IgD-negative memory B cell (primary cell): ENCODE data around the gene P4HA3. TPM values are rescaled to one million over a fixed set of nuclear protein-coding genes. Genes with fewer than 3 reads are reported as not detected.
"Not testable (repeated sequence)": the region's sequence is repeated elsewhere in the genome, so short reads cannot be mapped to it uniquely, and the experiment has no call there.

ENCODE experiments used
- H3K27ac Mint-ChIP-seq, 3 donors: one replicate each; pipeline ENCODE4 v1.8.0; 2020 to 2022; ENCODE audit warnings: mild to moderate bottlenecking in 3 of 3, mixed read lengths in 3 of 3, moderate library complexity in 1 of 3
- H3K27me3 Mint-ChIP-seq: one replicate; pipeline ENCODE4 v1.8.0; 2021; ENCODE audit warnings: mixed read lengths
- H3K36me3 Mint-ChIP-seq: one replicate; pipeline ENCODE4 v1.8.0; 2020; ENCODE audit warnings: mild to moderate bottlenecking, mixed read lengths
- H3K4me1 Mint-ChIP-seq, 3 donors: one replicate each; pipeline ENCODE4 v1.8.0; 2020 to 2022; ENCODE audit warnings: mixed read lengths in 3 of 3, mild to moderate bottlenecking in 1 of 3
- H3K4me3 Mint-ChIP-seq, 4 donors: one replicate each; pipeline ENCODE4 v1.8.0; 2020 to 2022; ENCODE audit warnings: mild to moderate bottlenecking in 4 of 4, mixed read lengths in 4 of 4, moderate library complexity in 3 of 4
- H3K9me3 Mint-ChIP-seq, 3 donors: one replicate each; pipeline ENCODE4 v1.8.0; 2020 to 2021; ENCODE audit warnings: mixed read lengths in 3 of 3, mild to moderate bottlenecking in 1 of 3
- polyA plus RNA-seq: library from polyadenylated mRNA; unstranded; fragments of 300-500 nt; fragmentation: Illumina TruSeq; gene quantifications from one replicate; pipeline ENCODE4 v1.2.3, GENCODE V29; 2021

The P4HA3 gene
- polyA plus RNA-seq, result not detected

DNA sequence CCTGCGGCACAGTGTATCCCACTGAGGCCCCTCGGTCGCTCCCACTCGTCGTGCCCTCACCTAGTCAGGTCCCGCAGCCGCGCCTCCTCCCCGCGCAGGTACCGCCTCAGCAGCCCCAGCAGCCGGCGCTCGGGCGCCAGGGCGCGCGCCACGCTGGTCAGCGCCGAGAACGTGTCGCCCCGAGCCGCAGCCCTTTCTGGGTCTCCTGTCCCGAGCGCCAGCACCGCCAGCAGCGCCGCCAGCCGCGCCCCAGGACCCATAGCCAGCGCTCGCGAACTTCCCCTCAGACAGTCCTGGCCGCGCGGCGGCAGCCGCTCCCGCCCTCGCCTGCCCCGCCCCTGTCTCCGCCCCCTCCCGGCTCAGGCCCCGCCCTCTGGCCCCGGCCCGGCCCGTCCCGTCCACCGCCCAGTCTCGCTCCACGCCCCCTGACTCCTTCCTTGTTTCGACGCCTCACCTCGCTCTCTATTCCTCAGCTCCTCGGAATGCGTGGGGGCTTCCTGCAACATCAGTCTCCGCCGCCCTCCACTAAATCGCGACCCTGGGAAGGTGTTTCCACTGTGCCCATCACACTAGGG, at the start of gene P4HA3:
TSS of gene P4HA3 (minus strand) at position 289 of the 575 bp plus-strand sequence. CDS start at position 260, 29 bp downstream.
- Mint-ChIP-seq H3K27ac (peak within 1 kb of the TSS in 2 of 3 donors; percentile 19 to 78), H3K4me3 (peak within 1 kb of the TSS in 2 of 4 donors; percentile 78 to 89), H3K27me3 (peaks cover 40% of the 10 kb centered on the region), H3K4me1 (peaks cover 0 to 9% (median 0%) of the 10 kb centered on the region in 3 donors), H3K36me3 (no peaks in the 10 kb centered on the region), H3K9me3 (peaks cover under 1 to 3% (median 1%) of the 10 kb centered on the region in 3 donors)

DNA sequence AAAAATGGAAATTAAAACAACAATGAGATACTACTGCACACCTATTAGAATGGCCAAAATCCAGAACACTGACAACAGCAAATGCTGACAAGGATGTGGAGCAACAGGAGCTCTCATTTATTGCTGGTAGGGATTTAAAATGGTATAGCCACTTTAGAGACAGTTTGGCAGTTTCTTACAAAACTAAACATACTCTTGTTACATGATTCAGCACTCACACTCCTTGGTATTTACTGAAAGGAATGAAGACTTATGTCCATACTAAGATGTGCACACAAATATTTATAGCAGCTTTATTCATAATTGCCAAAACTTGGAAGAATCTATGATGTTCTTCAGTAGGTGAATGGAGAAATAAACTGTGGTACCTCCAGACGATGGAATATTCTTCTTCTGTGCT, 46.0 kb upstream of the P4HA3 start:
- Mint-ChIP-seq H3K9me3 (no peaks in the 10 kb centered on the region), H3K27me3 (no peaks in the 10 kb centered on the region), H3K4me3 (no peak overlapping the region), H3K4me1 (no peaks in the 10 kb centered on the region), H3K27ac (no peak overlapping the region), H3K36me3 (peaks cover 25% of the 10 kb centered on the region)

DNA sequence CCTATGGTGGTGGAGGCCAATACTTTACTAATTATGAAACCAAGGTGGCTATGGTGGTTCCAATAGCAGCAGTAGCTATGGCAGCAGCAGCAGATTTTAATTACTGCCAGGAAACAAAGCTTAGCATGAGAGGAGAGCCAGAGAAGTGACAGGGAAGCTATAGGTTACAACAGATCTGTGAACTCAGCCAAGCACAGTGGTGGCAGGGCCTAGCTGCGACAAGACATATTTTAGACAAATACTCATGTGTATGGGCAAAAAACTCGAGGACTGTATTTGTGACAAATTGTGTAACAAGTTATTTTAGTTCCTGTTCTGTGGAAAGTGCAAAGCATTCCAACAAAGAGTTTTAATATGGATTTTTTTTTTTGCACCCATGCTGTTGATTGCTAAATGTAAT, 44.2 kb upstream of the P4HA3 start:
- no peaks in the 10 kb centered on the region for H3K4me1 Mint-ChIP-seq
- no peak overlapping the region for H3K4me3 Mint-ChIP-seq
- no peaks in the 10 kb centered on the region for H3K9me3 Mint-ChIP-seq
- no peak overlapping the region for H3K27ac Mint-ChIP-seq
- no peaks in the 10 kb centered on the region for H3K27me3 Mint-ChIP-seq
- peaks cover 19% of the 10 kb centered on the region for H3K36me3 Mint-ChIP-seq

- H3K27ac Mint-ChIP-seq, result no peak overlapping the region
- no peaks in the 10 kb centered on the region for H3K9me3 Mint-ChIP-seq
- H3K4me3 Mint-ChIP-seq, result no peak overlapping the region
- no peaks in the 10 kb centered on the region for H3K4me1 Mint-ChIP-seq
- H3K36me3 Mint-ChIP-seq, result peaks cover 21% of the 10 kb centered on the region
- H3K27me3 Mint-ChIP-seq, result no peaks in the 10 kb centered on the region
Measured at GRCh38 chr11:74354036-74354435, 42.6 kb upstream of the P4HA3 start.

GRCh38 chr11:74347381-74347780, 35.9 kb upstream of the P4HA3 start:
- H3K9me3 Mint-ChIP-seq, result no peaks in the 10 kb centered on the region
- H3K4me1 Mint-ChIP-seq, result no peaks in the 10 kb centered on the region
- H3K36me3 Mint-ChIP-seq, result peaks cover 10% of the 10 kb centered on the region
- no peak overlapping the region for H3K27ac Mint-ChIP-seq
- no peaks in the 10 kb centered on the region for H3K27me3 Mint-ChIP-seq
- H3K4me3 Mint-ChIP-seq, result no peak overlapping the region

DNA sequence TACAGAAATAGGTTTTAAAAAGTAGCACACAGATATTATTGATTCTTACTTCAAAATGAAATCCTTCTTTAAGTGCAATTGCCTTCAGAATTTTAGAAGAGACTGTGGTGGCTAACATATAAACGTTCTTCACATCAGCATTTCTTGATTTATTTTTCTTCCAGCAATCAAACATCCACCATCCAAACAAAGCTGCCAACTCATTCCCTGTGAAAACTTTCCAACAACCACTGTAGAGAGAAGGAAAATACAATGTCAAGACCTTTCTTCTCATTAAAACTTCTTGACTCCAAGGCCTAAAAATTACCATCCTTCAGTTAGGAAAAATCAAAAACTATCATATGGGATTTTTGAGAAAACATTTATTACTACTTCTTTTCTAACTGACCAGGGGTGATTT, 34.0 kb upstream of the P4HA3 start:
- Mint-ChIP-seq H3K27ac (no peak overlapping the region), H3K4me1 (no peaks in the 10 kb centered on the region), H3K4me3 (no peak overlapping the region), H3K9me3 (no peaks in the 10 kb centered on the region), H3K27me3 (no peaks in the 10 kb centered on the region), H3K36me3 (peaks cover 6% of the 10 kb centered on the region)

DNA sequence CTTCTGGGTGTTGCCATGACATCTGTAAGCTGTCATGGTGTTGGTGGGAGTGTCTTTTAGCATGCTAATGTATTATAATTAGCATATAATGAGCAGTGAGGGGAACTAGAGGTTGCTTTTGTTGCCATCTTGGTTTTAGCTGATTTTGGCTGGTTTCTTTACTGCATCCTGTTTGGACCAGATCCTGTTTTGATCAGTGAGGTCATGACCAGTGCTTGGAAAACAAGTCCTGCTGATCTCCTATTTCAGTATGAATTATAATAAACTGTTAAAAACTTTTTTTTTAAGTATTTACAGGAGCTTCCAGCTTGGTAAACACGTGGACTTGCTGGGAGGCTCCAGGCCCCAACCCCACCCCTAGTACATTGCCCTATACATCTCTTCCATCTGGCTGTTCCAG, 30.5 kb upstream of the P4HA3 start:
- Mint-ChIP-seq H3K36me3 (peaks cover 14% of the 10 kb centered on the region), H3K27me3 (no peaks in the 10 kb centered on the region), H3K4me1 (no peaks in the 10 kb centered on the region), H3K27ac (no peak overlapping the region), H3K9me3 (no peaks in the 10 kb centered on the region), H3K4me3 (no peak overlapping the region)

DNA sequence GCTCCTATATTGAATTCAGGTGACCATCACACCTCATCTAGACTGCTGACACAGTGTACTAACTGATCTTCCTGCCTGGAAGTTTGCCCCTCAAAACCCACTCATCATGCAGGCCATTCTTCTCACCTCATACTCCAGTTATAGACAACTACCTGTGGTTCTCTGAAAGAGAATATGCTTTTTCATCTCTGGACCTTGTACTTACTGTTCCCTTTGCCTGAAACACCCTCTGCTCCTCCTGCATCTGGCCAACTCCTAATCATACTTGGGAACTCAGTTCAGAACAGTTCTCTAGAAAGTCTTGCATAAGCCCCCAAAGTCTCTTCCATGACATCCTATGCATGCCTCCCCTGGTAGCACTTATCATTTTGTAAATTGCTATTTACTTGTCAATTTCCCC, 28.2 kb upstream of the P4HA3 start:
- H3K4me1 Mint-ChIP-seq, result no peaks in the 10 kb centered on the region
- no peaks in the 10 kb centered on the region for H3K9me3 Mint-ChIP-seq
- no peak overlapping the region for H3K4me3 Mint-ChIP-seq
- H3K27ac Mint-ChIP-seq, result no peak overlapping the region
- peaks cover 16% of the 10 kb centered on the region for H3K36me3 Mint-ChIP-seq
- H3K27me3 Mint-ChIP-seq, result no peaks in the 10 kb centered on the region

DNA sequence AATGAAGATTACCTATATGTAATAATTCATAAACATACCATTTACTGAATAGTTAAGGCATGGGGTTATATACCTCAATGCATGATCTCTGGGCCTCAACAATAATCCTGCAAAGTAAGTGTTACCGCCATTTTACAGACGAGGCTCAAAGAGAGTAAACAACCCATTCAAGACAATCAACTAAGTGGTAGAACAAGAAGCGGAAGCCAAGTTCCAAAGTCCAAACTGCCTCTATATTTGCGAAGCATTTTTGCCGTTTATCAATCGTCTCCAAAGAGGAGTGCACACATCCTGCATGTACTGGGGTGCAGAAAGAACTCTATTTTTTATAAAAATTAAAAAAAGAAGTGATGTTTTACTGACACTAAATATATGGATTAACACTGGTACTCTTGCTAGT, 27.5 kb upstream of the P4HA3 start:
- no peaks in the 10 kb centered on the region for H3K9me3 Mint-ChIP-seq

DNA sequence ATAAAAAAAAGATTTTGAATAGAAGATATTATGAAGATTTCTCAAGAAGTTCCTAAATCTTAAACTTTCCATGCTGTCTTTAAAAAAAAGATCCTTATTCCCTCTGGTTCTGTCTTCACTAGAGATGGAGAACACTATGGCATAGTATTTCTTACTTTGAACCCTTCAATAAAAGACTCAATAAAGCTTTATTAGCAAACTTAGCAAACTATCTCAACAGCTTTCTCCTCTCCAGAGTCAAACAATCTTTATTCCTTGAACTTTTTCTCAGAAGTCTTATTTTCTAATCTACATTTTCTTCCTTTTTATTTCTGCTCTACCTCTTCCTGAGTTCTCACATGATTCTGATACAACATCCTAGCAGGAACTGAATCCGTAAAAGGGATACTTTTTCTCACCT, 21.8 kb upstream of the P4HA3 start:
- Mint-ChIP-seq H3K27ac (no peak overlapping the region), H3K27me3 (no peaks in the 10 kb centered on the region), H3K4me3 (no peak overlapping the region), H3K4me1 (peaks cover 0 to 2% (median 0%) of the 10 kb centered on the region in 3 donors), H3K36me3 (peaks cover 8% of the 10 kb centered on the region), H3K9me3 (no peaks in the 10 kb centered on the region)

More for the DNA sequence above, 27.5 kb upstream of the P4HA3 start:
- H3K4me3 Mint-ChIP-seq, result no peak overlapping the region
- H3K27ac Mint-ChIP-seq, result no peak overlapping the region
- no peaks in the 10 kb centered on the region for H3K4me1 Mint-ChIP-seq
- no peaks in the 10 kb centered on the region for H3K27me3 Mint-ChIP-seq
- H3K36me3 Mint-ChIP-seq, result peaks cover 13% of the 10 kb centered on the region

DNA sequence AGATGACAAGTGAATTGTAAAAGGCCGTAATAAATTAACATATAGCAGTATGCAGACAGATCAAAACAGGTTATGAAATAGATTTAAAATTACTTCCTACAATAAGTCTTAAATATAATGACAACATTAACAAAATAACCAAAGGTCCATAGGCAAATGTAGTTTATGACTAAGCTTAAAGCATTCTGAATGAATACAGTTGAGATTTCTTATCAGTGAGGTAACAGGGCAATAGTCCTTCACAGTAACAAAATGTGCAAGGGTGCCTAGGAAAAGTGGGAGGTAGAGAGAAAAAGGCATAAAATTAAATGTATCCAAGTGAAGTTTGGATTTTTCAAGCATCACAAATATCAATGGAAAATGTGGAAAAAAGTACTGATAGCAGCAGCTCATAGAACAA, 20.9 kb upstream of the P4HA3 start:
- H3K4me1 Mint-ChIP-seq, result peaks cover 0 to 2% (median 0%) of the 10 kb centered on the region in 3 donors
- no peaks in the 10 kb centered on the region for H3K27me3 Mint-ChIP-seq
- H3K27ac Mint-ChIP-seq, result no peak overlapping the region

GRCh38 chr11:74331000-74331399, 19.6 kb upstream of the P4HA3 start:
- not testable (repeated sequence) for H3K9me3 Mint-ChIP-seq, H3K27ac Mint-ChIP-seq, H3K36me3 Mint-ChIP-seq, H3K27me3 Mint-ChIP-seq, H3K4me1 Mint-ChIP-seq, H3K4me3 Mint-ChIP-seq

More for the DNA sequence above, 20.9 kb upstream of the P4HA3 start:
- no peaks in the 10 kb centered on the region for H3K9me3 Mint-ChIP-seq
- H3K36me3 Mint-ChIP-seq, result peaks cover 4% of the 10 kb centered on the region
- no peak overlapping the region for H3K4me3 Mint-ChIP-seq

GRCh38 chr11:74330075-74330858, 18.8 kb upstream of the P4HA3 start:
- peaks cover 0 to 2% (median 0%) of the 10 kb centered on the region in 3 donors for H3K4me1 Mint-ChIP-seq
- H3K27me3 Mint-ChIP-seq, result no peaks in the 10 kb centered on the region
- H3K27ac Mint-ChIP-seq, result no peak overlapping the region
- H3K4me3 Mint-ChIP-seq, result no peak overlapping the region
- H3K9me3 Mint-ChIP-seq, result no peaks in the 10 kb centered on the region
- peaks cover 2% of the 10 kb centered on the region for H3K36me3 Mint-ChIP-seq

- H3K27ac Mint-ChIP-seq, result no peak overlapping the region
- no peaks in the 10 kb centered on the region for H3K9me3 Mint-ChIP-seq
- peaks cover 0 to under 1% (median under 1%) of the 10 kb centered on the region in 3 donors for H3K4me1 Mint-ChIP-seq
- H3K36me3 Mint-ChIP-seq, result no peaks in the 10 kb centered on the region
- no peak overlapping the region for H3K4me3 Mint-ChIP-seq
- no peaks in the 10 kb centered on the region for H3K27me3 Mint-ChIP-seq
Measured at GRCh38 chr11:74327076-74327475, 15.6 kb upstream of the P4HA3 start.

DNA sequence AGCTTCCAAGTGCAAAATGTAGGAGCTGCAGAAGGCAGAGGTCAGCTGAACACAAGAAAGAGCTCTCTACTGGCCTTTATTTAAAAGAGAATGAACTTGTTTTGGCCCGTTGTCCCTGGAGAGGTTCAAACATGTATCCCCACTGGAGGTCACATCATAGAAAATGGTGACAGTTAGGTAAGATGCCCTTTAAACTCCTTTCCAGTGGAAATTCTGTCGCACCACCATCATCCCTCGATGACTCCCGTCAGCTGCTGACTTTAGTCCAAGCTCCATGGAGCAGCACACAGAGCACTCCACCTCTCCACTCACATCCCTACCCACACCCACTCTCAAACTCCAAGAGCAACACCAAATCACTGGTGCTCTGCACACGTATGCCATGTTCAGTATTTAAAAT, 15.2 kb upstream of the P4HA3 start:
- no peaks in the 10 kb centered on the region for H3K36me3 Mint-ChIP-seq
- no peak overlapping the region for H3K4me3 Mint-ChIP-seq
- H3K4me1 Mint-ChIP-seq, result peaks cover 0 to 5% (median 5%) of the 10 kb centered on the region in 3 donors
- H3K27me3 Mint-ChIP-seq, result no peaks in the 10 kb centered on the region
- no peak overlapping the region for H3K27ac Mint-ChIP-seq
- H3K9me3 Mint-ChIP-seq, result no peaks in the 10 kb centered on the region
